A549 treated with AZD2906 at 1 μM for 4 hours (cell line): Measurements from ENCODE around the gene C9orf78. TPM values are rescaled to one million over a fixed set of nuclear protein-coding genes. Genes with fewer than 3 reads are reported as not detected.

Experiments
- total RNA-seq: library from RNA; stranded (reverse); fragments of 200-300 nt; extraction: Qiagen RNA extraction; gene quantifications from 5 replicates; pipeline ENCODE4 v1.2.3, GENCODE V29; 2022

Gene C9orf78, protein sequence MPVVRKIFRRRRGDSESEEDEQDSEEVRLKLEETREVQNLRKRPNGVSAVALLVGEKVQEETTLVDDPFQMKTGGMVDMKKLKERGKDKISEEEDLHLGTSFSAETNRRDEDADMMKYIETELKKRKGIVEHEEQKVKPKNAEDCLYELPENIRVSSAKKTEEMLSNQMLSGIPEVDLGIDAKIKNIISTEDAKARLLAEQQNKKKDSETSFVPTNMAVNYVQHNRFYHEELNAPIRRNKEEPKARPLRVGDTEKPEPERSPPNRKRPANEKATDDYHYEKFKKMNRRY
- 43.6 to 55.5 TPM (median 47.6 TPM) in 5 replicates for total RNA-seq

DNA sequence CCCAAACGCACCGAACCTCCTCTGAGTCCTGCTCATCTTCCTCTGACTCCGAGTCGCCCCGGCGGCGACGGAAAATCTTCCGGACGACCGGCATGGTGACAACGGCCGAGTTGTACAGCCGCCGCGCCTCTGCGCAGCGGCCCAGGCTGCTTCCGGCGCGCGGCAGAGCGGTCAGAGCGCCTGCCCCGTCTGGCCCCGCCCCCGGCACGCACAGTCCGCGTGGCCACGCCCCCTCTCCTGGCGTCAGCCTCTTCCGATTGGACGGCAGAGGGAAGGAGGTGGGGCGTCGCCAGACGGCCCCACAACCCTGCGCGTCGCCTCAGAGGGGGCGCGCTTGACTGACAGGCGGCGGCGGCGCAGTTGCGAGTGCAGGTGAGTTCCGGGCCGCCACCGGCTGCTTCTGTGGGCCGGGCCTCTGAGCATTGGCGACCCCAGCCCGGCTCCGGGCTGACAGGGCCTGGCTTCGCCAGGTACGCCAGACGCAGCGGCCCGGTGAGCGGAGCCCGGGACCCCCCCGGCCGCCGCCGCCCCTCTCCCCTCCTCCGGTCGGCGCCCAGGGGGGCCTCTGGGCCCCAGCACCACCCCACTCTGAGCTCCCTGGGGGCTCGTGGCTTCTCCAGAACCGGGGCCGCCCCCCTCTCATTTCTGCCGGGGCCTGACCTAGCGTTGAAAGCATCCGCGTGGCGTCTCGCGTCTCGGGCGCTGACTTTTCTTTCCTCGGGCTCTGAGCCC, at the start of gene C9orf78, which contains the start of gene USP20:
TSS of gene C9orf78 (minus strand) at position 148 of the 732 bp plus-strand sequence. CDS start at position 94, 54 bp downstream.
TSS of gene USP20 (plus strand) at position 331 of the 732 bp plus-strand sequence. CDS start 17,098 bp downstream, outside the sequence.

DNA sequence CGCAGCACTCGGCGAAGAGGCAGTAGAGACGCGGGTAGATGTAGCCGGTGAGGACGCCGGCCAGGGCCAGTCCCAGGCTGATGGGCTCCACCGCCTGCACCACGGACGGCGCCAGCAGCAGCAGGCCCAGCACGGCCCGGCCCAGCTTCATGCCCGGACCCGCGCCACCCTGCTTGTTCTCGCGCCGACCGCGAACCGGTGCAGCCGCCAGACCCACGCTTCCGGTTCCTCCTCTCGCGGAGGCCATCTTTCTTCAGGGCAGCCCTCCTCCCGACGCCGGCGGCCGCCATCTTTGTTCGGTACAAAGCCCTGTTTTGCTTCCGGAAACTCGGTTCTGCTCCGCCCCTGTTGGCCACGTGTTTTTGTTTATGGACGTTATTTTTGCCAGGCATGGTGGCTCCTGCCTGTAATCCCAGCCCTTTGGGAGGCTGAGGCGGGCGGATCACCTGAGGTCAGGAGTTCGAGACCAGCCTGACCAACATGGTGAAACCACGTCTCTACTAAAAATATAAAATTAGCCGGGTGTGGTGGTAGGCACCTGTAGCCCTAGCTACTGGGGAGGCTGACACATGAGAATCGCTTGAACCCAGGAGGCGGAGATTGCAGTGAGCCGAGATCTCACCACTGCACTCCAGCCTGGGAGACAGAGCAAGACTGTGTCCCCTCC, 11.0 kb downstream of the C9orf78 start, which contains the start of gene TOR1A:
TSS of gene TOR1A (minus strand) at position 202 of the 667 bp plus-strand sequence. CDS start at position 151, 51 bp downstream.

DNA sequence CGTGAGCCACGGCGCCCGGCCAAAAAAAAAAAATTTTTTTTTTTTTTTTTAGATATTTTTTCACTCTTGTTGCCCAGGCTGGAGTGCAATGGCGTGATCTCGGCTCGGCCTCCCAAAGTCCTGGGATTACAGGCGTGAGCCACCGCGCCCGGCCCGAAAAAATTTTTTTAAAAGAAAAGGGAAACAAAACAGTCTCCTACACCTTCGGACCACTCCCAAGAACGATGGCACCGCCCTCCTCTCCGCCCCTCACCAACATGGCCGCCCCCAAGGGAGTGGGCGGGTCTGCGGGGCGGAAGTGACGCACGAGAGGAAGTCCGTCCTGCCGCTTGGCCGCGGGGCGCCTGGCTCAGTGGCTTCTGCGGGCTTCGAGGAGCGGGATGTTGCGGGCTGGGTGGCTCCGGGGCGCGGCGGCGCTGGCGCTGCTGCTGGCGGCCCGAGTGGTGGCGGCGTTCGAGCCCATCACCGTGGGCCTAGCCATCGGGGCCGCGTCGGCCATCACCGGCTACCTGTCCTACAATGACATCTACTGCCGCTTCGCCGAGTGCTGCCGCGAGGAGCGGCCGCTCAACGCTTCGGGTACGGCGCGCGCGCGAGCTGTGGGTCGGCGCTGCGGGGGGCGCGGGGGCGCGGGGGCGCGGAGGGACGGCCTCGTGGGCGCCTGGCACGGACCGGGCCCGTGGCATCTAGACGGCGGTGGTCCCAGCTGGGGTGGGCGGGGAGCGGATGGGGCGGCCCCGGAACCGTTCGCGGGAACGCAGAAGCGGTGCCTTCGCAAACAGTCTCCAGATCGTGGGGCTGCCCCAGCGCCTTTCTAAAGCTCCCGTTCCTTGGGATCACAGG, 32.0 kb downstream of the C9orf78 start, which contains the start of gene TOR1B:
TSS of gene TOR1B (plus strand) at position 352 of the 843 bp plus-strand sequence. CDS start at position 381, 29 bp downstream.

Other genes with a start within 250 kb of the C9orf78 start
- 0.08 to 0.16 TPM in 2 of 5 replicates, not detected in the others for gene C9orf50, start 214.2 kb downstream of the C9orf78 start, total RNA-seq
- 85.0 to 95.0 TPM (median 89.5 TPM) in 5 replicates for gene NTMT1, start 209.1 kb downstream of the C9orf78 start, total RNA-seq
- 19.8 to 25.1 TPM (median 23.9 TPM) in 5 replicates for gene ASB6, start 193.1 kb downstream of the C9orf78 start, total RNA-seq
- 5.3 to 12.3 TPM (median 10.4 TPM) in 5 replicates for gene PRRX2, start 169.6 kb downstream of the C9orf78 start, total RNA-seq
- gene PTGES, start 82.2 kb downstream of the C9orf78 start, total RNA-seq, result 151 to 187 TPM (median 161 TPM) in 5 replicates
- gene TOR1B, start 32.1 kb downstream of the C9orf78 start, total RNA-seq, result 22.3 to 23.8 TPM (median 22.9 TPM) in 5 replicates
- gene TOR1A, start 11.1 kb downstream of the C9orf78 start, total RNA-seq, result 57.5 to 61.8 TPM (median 60.9 TPM) in 5 replicates
- 3.7 to 6.1 TPM (median 5.6 TPM) in 5 replicates for gene USP20, start 183 bp upstream of the C9orf78 start, total RNA-seq
- 11.8 to 15.0 TPM (median 13.5 TPM) in 5 replicates for gene FNBP1, start 207.9 kb upstream of the C9orf78 start, total RNA-seq
- 23.5 to 29.9 TPM (median 26.3 TPM) in 5 replicates for gene GPR107, start 218.6 kb upstream of the C9orf78 start, total RNA-seq